Heart left ventricle (tissue), 16 donors: Measurements from ENCODE around the gene PTPRN2. TPM values are rescaled to one million over a fixed set of nuclear protein-coding genes. Genes with fewer than 3 reads are reported as not detected.
A peak's percentile ranks its signal among the peaks of the same experiment; 100 is the strongest.

Experiments
- ATAC-seq, 4 donors: fragments of 200-7000 bp; cut with Tn5 transposase; one replicate each; pipeline ENCODE4 v1.9.1; 2020 to 2022; ENCODE audit warnings: moderate library complexity in 4 of 4, mild to moderate bottlenecking in 3 of 4, moderate number of reproducible peaks in 1 of 4
- DNase-seq, 5 donors: peaks; one replicate each; pipeline ENCODE4 v3.0.0-alpha.2; 2020
- H3K27ac ChIP-seq, 12 donors: fragments of 200-600 bp; sonication (generic) in 4 of 12; one replicate each; pipeline versions ENCODE4 v1.5.0 to v1.8.0; 2016 to 2022; ENCODE audit warnings: mild to moderate bottlenecking in 2 of 12
- H3K27me3 ChIP-seq, 9 donors: fragments of 200-600 bp; sonication (generic) in 2 of 9; one replicate each; pipeline versions ENCODE4 v1.5.1 to v1.8.0; 2016 to 2022; ENCODE audit warnings: mild to moderate bottlenecking in 3 of 9
- H3K36me3 ChIP-seq, 9 donors: fragments of 200-600 bp; sonication (generic) in 2 of 9; one replicate each; pipeline versions ENCODE4 v1.5.0 to v1.8.0; 2018 to 2022; ENCODE audit warnings: mild to moderate bottlenecking in 2 of 9
- H3K4me1 ChIP-seq, 12 donors: fragments of 200-600 bp; sonication (generic) in 4 of 12; one replicate each; pipeline versions ENCODE4 v1.5.0 to v1.8.0; 2016 to 2022; ENCODE audit warnings: mild to moderate bottlenecking in 3 of 12
- H3K4me3 ChIP-seq, 12 donors: fragments of 200-600 bp; sonication (generic) in 4 of 12; one replicate each; pipeline versions ENCODE4 v1.5.0 to v1.8.0; 2017 to 2022; ENCODE audit warnings: mild to moderate bottlenecking in 9 of 12, moderate library complexity in 4 of 12
- H3K9me3 ChIP-seq, 12 donors: fragments of 200-600 bp; sonication (generic) in 4 of 12; one replicate each; pipeline versions ENCODE4 v1.5.0 to v1.8.0; 2016 to 2022; ENCODE audit warnings: mild to moderate bottlenecking in 1 of 12
- POLR2A ChIP-seq, 2 donors: fragments of 450-650 bp; IDR thresholded peaks; one replicate each; pipeline ENCODE4 v1.6.1; 2017; ENCODE audit warnings: antibody characterized with exemption in 2 of 2, mild to moderate bottlenecking in 2 of 2, moderate library complexity in 2 of 2
- WGBS, 4 donors: extraction: QIAGEN DNeasy Blood & Tissue Kit in 2 of 4; methylation state at CpG; one replicate each; pipeline versions ENCODE4 v1.1.5 to v1.1.7; 2013 to 2018; 5-methylcytosine and 5-hydroxymethylcytosine counted together
- intact Hi-C, 10 donors: fragments of 100-400 bp; cut with DNase I; formaldehyde crosslinking; loops; one replicate each; pipeline versions ENCODE4 v1.11.1 to v1.14.2; 2022
- polyA plus RNA-seq, 2 donors: library from polyadenylated mRNA; stranded (reverse); fragments of 200-250 nt; gene quantifications; one replicate each; pipeline ENCODE4 v1.2.3, GENCODE V29; 2013
- total RNA-seq, 9 donors: library from RNA; depleted of rRNA in 2 of 9; stranded (reverse); fragments of >200 nt in 2 of 9; fragmentation: NEBNext Ultra II Directional in 3 of 9; extraction: Animal tissue kit (Norgen Biotek cat#: 25700) in 3 of 9; gene quantifications; one replicate each; pipeline versions ENCODE4 v1.1.0 to v1.2.4, GENCODE V29; 2016 to 2023
- TF ChIP-seq, protein P1 (sequence below), 12 donors: fragments of 200-600 bp; sonication (generic) in 4 of 12; IDR thresholded peaks; one replicate each; pipeline versions ENCODE4 v1.5.0 to v1.8.0; 2018 to 2022; ENCODE audit warnings: antibody characterized with exemption in 12 of 12, mild to moderate bottlenecking in 5 of 12
- donor health status: ischemic (EF 13 %, LVEDD 7.1; RV severe dilation, severe dysfunction).
- donor health status: healthy with polysubstance abuse.
- donor health status: DM: no; HTN: yes; CAD: no.
- donor health status: DM: no; HTN: no; CAD: no.
- donor health status: ischemic (EF 25% LVEDD 6.9; RV normal size, moderate dysfunction).
- donor health status: ischemic (EF 25% LVEDD 5.7; RV mildly dilated, moderate dysfunction).
- donor health status: healthy.
- donor health status: DM: yes; HTN: yes; CAD: no.
- donor health status: ischemic (EF 35%, LVEDD 5.7; RV mildly dilated, moderate dysfunction).
- donor health status: nonischemic (EF 11% LVEDD 7.7; RV severe dilation, severe dysfunction).
- donor health status: DM: yes; HTN: yes; CAD: no.
- donor health status: PGD.
- donor health status: ischemic (EF 29% LVEDD 5.4; RV normal size, mild dysfunction).
- donor health status: nonischemic (EF 23%, LVEDD 6.1; RV moderate dilation, normal function).

The PTPRN2 gene
- total and polyA plus RNA-seq, 11 donors, result 0.61 to 2.3 (median 1.3) TPM

DNA sequence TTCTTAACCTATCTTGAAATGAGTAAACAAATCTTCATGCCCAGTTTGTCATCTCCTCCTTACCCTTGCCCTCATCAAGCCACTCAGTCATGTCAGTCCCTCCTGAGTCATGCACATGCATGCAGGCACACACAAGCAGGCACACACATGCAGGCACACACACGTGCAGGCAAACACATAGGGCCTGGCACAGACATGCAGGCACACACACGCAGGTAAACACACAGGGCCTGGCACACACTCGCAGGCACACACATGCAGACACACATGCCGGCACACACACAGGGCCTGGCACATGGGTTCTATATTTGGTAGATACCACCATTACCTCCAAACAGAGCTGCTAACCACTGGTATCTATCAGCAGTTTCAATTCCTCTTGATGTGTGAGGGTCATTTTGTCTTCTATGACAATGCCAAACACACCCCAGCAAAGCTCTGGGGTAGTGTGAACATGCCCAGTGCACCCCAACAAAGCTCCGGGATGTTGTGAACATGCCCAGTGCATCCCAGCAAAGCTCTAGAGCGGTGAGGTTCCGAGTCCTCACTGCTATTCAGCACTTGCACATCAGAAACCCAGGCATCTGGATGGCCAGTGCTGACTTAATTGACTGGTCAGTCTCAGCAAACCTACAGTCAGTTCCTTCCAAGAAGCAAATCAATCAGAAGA is 563.8 kb downstream of the PTPRN2 start:
- Histone ChIP-seq H3K27me3 (peaks cover 0 to 6% (median 0%) of the 10 kb centered on the region in 9 donors), H3K9me3 (no peaks in the 10 kb centered on the region), H3K27ac (no peak overlapping the region), H3K4me3 (no peak overlapping the region), H3K36me3 (no peaks in the 10 kb centered on the region), H3K4me1 (no peaks in the 10 kb centered on the region)
- DNase-seq, result peak in 1 of 5 donors; percentile 26
- intact Hi-C loops, result no loop called here
- TF ChIP-seq POLR2A (IDR thresholded peaks at IDR 0.05), result no peak
- 88 to 91% (median 90%) methylated on average over 7 of the region's 7 CpGs for WGBS, 4 donors
- ATAC-seq, result no peak

GRCh38 chr7:158023157-158023556 is 564.5 kb downstream of the PTPRN2 start:
- no peak overlapping the region for H3K4me3 ChIP-seq
- no peaks in the 10 kb centered on the region for H3K4me1 ChIP-seq
- intact Hi-C loops, result no loop called here
- 73 to 84% (median 81%) methylated on average over 8 of the region's 8 CpGs for WGBS, 4 donors
- ATAC-seq, result no peak
- no peak for TF ChIP-seq POLR2A (IDR thresholded peaks at IDR 0.05)
- TF ChIP-seq, protein P1, sequence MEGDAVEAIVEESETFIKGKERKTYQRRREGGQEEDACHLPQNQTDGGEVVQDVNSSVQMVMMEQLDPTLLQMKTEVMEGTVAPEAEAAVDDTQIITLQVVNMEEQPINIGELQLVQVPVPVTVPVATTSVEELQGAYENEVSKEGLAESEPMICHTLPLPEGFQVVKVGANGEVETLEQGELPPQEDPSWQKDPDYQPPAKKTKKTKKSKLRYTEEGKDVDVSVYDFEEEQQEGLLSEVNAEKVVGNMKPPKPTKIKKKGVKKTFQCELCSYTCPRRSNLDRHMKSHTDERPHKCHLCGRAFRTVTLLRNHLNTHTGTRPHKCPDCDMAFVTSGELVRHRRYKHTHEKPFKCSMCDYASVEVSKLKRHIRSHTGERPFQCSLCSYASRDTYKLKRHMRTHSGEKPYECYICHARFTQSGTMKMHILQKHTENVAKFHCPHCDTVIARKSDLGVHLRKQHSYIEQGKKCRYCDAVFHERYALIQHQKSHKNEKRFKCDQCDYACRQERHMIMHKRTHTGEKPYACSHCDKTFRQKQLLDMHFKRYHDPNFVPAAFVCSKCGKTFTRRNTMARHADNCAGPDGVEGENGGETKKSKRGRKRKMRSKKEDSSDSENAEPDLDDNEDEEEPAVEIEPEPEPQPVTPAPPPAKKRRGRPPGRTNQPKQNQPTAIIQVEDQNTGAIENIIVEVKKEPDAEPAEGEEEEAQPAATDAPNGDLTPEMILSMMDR (IDR thresholded peaks at IDR 0.05), result no peak
- DNase-seq, result no peak
- H3K27ac ChIP-seq, result no peak overlapping the region
- no peaks in the 10 kb centered on the region for H3K27me3 ChIP-seq
- no peaks in the 10 kb centered on the region for H3K9me3 ChIP-seq
- H3K36me3 ChIP-seq, result no peaks in the 10 kb centered on the region

GRCh38 chr7:158022601-158023000 is 565.0 kb downstream of the PTPRN2 start:
- H3K27me3 ChIP-seq, result no peaks in the 10 kb centered on the region
- H3K4me3 ChIP-seq, result no peak overlapping the region
- H3K27ac ChIP-seq, result no peak overlapping the region
- H3K36me3 ChIP-seq, result no peaks in the 10 kb centered on the region
- ATAC-seq (no peak), DNase-seq (no peak)
- no peaks in the 10 kb centered on the region for H3K9me3 ChIP-seq
- no peaks in the 10 kb centered on the region for H3K4me1 ChIP-seq
- intact Hi-C loops, result no loop called here
- WGBS, 4 donors, result 79 to 88% (median 84%) methylated on average over 7 to 9 of the region's 9 CpGs
- TF ChIP-seq, protein P1 (IDR thresholded peaks at IDR 0.05), result no peak
- TF ChIP-seq POLR2A (IDR thresholded peaks at IDR 0.05), result no peak

GRCh38 chr7:158021836-158022235 is 565.8 kb downstream of the PTPRN2 start:
- peaks cover 0 to 5% (median under 1%) of the 10 kb centered on the region in 12 donors for H3K4me1 ChIP-seq
- TF ChIP-seq, protein P1 (IDR thresholded peaks at IDR 0.05), result no peak
- no peak for TF ChIP-seq POLR2A (IDR thresholded peaks at IDR 0.05)
- no peaks in the 10 kb centered on the region for H3K27me3 ChIP-seq
- H3K4me3 ChIP-seq, result no peak overlapping the region
- no peaks in the 10 kb centered on the region for H3K9me3 ChIP-seq
- no peak for ATAC-seq
- H3K27ac ChIP-seq, result no peak overlapping the region
- no peaks in the 10 kb centered on the region for H3K36me3 ChIP-seq
- intact Hi-C loops, result no loop called here
- DNase-seq, result no peak
- WGBS, 4 donors, result 87 to 92% (median 92%) methylated on average over 2 to 4 of the region's 4 CpGs

DNA sequence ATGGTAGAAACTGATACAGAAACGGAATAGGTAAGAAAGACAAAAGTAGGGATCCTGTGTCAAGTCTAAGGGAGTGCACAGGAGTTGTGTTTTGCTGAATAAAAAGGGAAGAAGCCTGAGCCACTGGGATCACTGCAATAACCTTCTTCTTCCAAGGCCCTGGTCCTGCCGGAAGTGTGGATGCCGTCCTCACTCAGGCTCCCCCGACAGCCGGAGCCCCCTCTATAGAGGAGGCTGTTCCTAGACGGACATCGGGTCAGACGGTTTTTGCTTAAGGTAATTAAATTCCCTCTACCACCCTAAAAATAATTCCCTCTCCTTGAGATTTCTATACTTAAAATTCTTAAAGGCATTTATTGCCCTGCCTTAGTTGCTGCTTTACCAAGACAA is 566.9 kb downstream of the PTPRN2 start:
- Histone ChIP-seq H3K27me3 (peaks cover 0 to 2% (median 0%) of the 10 kb centered on the region in 9 donors), H3K27ac (no peak overlapping the region), H3K4me1 (peaks cover 0 to 16% (median 7%) of the 10 kb centered on the region in 12 donors), H3K36me3 (no peaks in the 10 kb centered on the region), H3K4me3 (no peak overlapping the region), H3K9me3 (no peaks in the 10 kb centered on the region)
- no peak for ATAC-seq
- no peak for DNase-seq
- intact Hi-C loops, result no loop called here
- 87 to 90% (median 89%) methylated on average over 8 of the region's 8 CpGs for WGBS, 4 donors
- TF ChIP-seq POLR2A (IDR thresholded peaks at IDR 0.05), result no peak
- TF ChIP-seq, protein P1 (IDR thresholded peaks at IDR 0.05), result no peak
